Right lobe of liver (tissue), 4 donors: ENCODE measurements around the gene CNFN.

Experiments
- CTCF ChIP-seq, 4 donors: fragments of 200-600 bp in 3 of 4; fragments of 450-650 bp in 1 of 4; IDR thresholded peaks; one replicate each; pipeline versions ENCODE4 v1.5.1 to v1.8.0; 2016 to 2022; ENCODE audit warnings: antibody characterized with exemption in 4 of 4, mild to moderate bottlenecking in 2 of 4
- POLR2A ChIP-seq: fragments of 450-650 bp; IDR thresholded peaks from one replicate; pipeline ENCODE4 v1.6.1; 2017; ENCODE audit warnings: antibody characterized with exemption, mild to moderate bottlenecking
- donor health status: DM: no; HTN: no; CAD: no.
- donor health status: DM: no; HTN: no; CAD: no.
- donor health status: DM: no; HTN: yes; CAD: no.

DNA sequence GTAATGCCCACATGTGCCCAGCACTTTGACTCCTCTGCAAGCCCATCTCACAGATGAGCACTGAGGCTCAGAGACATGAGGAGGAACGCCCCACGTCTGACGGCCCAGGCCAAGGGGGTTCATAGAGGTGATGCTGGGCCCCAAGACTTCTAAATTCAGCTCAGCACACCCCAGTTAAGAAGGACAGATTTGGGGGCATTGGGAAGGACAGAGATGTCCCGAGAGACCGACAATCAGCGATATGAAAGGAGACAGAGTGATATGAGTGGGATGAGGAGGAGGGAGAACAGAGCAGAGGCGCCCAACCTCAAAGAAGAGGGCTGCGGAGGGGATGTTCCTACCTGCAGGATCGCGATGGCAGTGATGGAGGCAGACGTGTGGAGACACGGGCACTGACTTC is at the start of gene CNFN:
- TF ChIP-seq CTCF (IDR thresholded peaks at IDR 0.05) (no peak), POLR2A (no peak)
